NB4 (cell line): ENCODE measurements around the gene RGS14.

ENCODE experiments used
- POLR2A ChIP-seq: IDR thresholded peaks from 2 replicates; pipeline ENCODE4 v1.6.1; 2011; ENCODE audit warnings: mild to moderate bottlenecking; ENCODE audit not compliant: insufficient read length; ENCODE audit errors: extremely low read depth
- TF ChIP-seq, protein P1 (sequence below): IDR thresholded peaks from one replicate; pipeline ENCODE4 v1.5.1; 2012; ENCODE audit warnings: low read depth, low read length

DNA sequence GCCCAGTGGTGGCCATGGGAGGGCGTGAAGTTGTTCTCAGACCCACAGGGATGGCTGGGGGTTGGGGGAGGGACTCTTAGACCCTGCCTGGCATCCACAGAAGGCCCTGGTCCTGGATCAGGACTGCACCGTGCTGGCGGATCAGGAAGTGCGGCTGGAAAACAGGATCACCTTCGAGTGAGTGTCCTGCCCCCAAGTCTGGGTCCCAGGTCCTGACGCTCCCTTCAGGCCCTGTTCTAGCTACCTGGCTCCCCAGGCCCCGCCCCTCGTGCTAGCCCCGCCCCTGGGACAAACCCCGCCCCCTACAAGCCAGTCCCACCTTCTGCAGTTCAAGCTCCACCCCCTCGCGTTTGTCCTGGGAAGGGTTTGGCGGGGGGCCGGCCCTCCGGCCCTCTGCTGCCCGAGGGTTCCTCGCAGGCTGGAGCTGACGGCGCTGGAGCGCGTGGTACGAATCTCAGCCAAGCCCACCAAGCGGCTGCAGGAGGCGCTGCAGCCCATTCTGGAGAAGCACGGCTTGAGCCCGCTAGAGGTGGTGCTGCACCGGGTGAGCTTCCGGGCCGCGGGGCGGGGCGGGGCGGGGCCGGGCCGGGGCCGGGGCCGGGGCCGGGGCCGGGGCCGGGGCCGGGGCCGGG is 12.9 kb downstream of the RGS14 start:
- TF ChIP-seq POLR2A, result no peak
- TF ChIP-seq, protein P1, sequence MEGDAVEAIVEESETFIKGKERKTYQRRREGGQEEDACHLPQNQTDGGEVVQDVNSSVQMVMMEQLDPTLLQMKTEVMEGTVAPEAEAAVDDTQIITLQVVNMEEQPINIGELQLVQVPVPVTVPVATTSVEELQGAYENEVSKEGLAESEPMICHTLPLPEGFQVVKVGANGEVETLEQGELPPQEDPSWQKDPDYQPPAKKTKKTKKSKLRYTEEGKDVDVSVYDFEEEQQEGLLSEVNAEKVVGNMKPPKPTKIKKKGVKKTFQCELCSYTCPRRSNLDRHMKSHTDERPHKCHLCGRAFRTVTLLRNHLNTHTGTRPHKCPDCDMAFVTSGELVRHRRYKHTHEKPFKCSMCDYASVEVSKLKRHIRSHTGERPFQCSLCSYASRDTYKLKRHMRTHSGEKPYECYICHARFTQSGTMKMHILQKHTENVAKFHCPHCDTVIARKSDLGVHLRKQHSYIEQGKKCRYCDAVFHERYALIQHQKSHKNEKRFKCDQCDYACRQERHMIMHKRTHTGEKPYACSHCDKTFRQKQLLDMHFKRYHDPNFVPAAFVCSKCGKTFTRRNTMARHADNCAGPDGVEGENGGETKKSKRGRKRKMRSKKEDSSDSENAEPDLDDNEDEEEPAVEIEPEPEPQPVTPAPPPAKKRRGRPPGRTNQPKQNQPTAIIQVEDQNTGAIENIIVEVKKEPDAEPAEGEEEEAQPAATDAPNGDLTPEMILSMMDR, result peak; percentile 13
